ENCODE results near the gene DCC.

DCC gene

DNA sequence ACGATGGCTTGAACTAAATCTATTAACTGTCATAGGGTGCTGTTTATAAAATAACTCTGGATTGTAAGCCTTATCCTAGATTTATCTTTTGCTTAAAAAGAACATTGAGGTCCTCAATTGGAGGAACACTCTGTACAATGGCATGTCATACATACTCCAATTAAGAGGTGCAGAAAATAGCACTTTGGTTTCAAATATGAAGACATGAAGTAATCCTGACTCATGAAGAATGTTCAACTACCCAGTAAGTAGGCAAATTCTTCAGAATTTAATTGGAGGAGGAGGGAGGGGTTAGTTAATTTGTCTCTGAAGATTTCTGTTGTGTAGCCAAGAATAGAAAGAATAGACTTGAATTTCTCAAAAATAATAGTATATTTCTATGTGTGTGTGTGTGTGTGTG lies 36.1 kb downstream of the DCC start:
- H3K36me3 ChIP-seq (ENCODE audit: control insufficient read depth in 2 of 2, insufficient read depth in 2 of 2, low read length in 2 of 2), result no peaks in the 10 kb centered on the region
- H3K4me1 ChIP-seq (ENCODE audit: control insufficient read depth in 2 of 2, insufficient read depth in 2 of 2, low read length in 2 of 2), result no peaks in the 10 kb centered on the region
- no peaks in the 10 kb centered on the region for H3K27me3 ChIP-seq (ENCODE audit: control insufficient read depth in 2 of 2, insufficient read depth in 2 of 2, low read length in 2 of 2)
- H3K9me3 ChIP-seq (ENCODE audit: control insufficient read depth in 2 of 2, low read length in 2 of 2), result no peaks in the 10 kb centered on the region
- H3K27ac ChIP-seq (ENCODE audit: low read depth in 2 of 2, low read length in 2 of 2), result no peak overlapping the region
- no peak overlapping the region for H3K9ac ChIP-seq (ENCODE audit: low read depth in 1 of 2, low read length in 2 of 2)
- H3K4me3 ChIP-seq (ENCODE audit: low read length in 2 of 2), result no peak overlapping the region

DNA sequence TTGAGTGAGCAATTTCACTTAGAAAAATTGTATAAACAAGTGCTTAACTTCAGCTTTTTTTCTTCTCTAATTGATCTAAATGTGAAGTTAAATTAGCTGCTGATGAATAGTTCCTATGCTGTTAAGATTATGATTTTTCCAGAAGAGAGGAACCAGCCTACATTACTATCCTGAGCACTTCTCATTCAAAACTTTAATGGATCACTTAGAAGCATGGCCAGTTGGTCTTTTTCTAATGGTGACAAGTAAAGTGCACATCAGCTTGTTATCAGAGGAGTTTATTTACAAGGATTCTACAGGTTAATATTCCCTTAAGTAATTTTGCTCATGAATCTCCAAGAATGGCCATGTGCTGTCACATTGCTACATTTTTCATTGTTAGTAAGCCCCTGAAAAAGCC lies 37.1 kb downstream of the DCC start:
- Histone ChIP-seq H3K9me3 (ENCODE audit: control insufficient read depth in 2 of 2, low read length in 2 of 2) (no peaks in the 10 kb centered on the region), H3K4me1 (ENCODE audit: control insufficient read depth in 2 of 2, insufficient read depth in 2 of 2, low read length in 2 of 2) (no peaks in the 10 kb centered on the region), H3K27ac (ENCODE audit: low read depth in 2 of 2, low read length in 2 of 2) (no peak overlapping the region), H3K9ac (ENCODE audit: low read depth in 1 of 2, low read length in 2 of 2) (no peak overlapping the region), H3K36me3 (ENCODE audit: control insufficient read depth in 2 of 2, insufficient read depth in 2 of 2, low read length in 2 of 2) (no peaks in the 10 kb centered on the region), H3K27me3 (ENCODE audit: control insufficient read depth in 2 of 2, insufficient read depth in 2 of 2, low read length in 2 of 2) (no peaks in the 10 kb centered on the region), H3K4me3 (ENCODE audit: low read length in 2 of 2) (no peak overlapping the region)

DNA sequence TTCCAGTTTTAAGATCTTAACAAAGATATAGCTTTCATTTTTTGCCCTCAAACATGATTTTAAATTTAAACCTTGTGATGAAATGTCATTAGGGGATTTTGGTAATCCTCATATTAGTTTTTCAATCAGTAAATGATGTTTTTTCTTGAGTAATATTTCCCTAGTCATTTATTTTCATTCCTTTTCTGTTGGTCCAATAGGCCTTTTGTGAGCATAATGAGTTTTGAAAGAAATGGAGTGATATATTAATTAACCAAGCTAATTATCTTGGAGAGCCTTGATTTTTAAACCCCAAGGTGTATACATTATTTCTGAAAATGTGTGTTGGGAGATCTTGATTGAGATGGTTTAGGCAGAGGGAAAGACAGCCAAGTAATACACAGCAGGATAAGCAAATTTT lies 46.3 kb downstream of the DCC start:
- no peak overlapping the region for H3K27ac ChIP-seq (ENCODE audit: low read depth in 2 of 2, low read length in 2 of 2)
- no peaks in the 10 kb centered on the region for H3K36me3 ChIP-seq (ENCODE audit: control insufficient read depth in 2 of 2, insufficient read depth in 2 of 2, low read length in 2 of 2)
- no peaks in the 10 kb centered on the region for H3K4me1 ChIP-seq (ENCODE audit: control insufficient read depth in 2 of 2, insufficient read depth in 2 of 2, low read length in 2 of 2)
- no peaks in the 10 kb centered on the region for H3K9me3 ChIP-seq (ENCODE audit: control insufficient read depth in 2 of 2, low read length in 2 of 2)
- H3K4me3 ChIP-seq (ENCODE audit: low read length in 2 of 2), result no peak overlapping the region
- H3K27me3 ChIP-seq (ENCODE audit: control insufficient read depth in 2 of 2, insufficient read depth in 2 of 2, low read length in 2 of 2), result no peaks in the 10 kb centered on the region
- no peak overlapping the region for H3K9ac ChIP-seq (ENCODE audit: low read depth in 1 of 2, low read length in 2 of 2)

DNA sequence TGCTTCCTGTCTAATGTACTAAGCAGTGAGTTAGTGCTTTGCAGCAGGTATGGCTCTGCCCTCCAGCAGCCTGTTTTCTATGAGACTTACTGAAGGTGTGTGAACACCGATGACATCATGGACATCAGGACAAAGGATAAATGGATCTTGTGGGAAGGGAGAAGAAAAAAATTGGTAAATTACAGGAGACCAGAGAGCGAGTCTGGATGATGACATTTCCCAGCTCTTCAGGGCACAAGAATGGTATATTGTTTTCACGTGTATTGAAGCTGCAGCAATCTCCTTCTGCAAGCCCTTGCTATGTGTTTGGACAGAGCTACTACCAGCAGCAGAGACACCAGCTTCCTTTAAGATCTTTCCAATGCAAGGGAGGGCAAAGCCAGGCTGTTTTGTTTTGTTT lies 47.2 kb downstream of the DCC start:
- no peak overlapping the region for H3K4me3 ChIP-seq (ENCODE audit: low read length in 2 of 2)
- no peaks in the 10 kb centered on the region for H3K9me3 ChIP-seq (ENCODE audit: control insufficient read depth in 2 of 2, low read length in 2 of 2)
- H3K36me3 ChIP-seq (ENCODE audit: control insufficient read depth in 2 of 2, insufficient read depth in 2 of 2, low read length in 2 of 2), result no peaks in the 10 kb centered on the region
- H3K9ac ChIP-seq (ENCODE audit: low read depth in 1 of 2, low read length in 2 of 2), result no peak overlapping the region
- no peaks in the 10 kb centered on the region for H3K4me1 ChIP-seq (ENCODE audit: control insufficient read depth in 2 of 2, insufficient read depth in 2 of 2, low read length in 2 of 2)
- H3K27me3 ChIP-seq (ENCODE audit: control insufficient read depth in 2 of 2, insufficient read depth in 2 of 2, low read length in 2 of 2), result no peaks in the 10 kb centered on the region
- H3K27ac ChIP-seq (ENCODE audit: low read depth in 2 of 2, low read length in 2 of 2), result no peak overlapping the region

DNA sequence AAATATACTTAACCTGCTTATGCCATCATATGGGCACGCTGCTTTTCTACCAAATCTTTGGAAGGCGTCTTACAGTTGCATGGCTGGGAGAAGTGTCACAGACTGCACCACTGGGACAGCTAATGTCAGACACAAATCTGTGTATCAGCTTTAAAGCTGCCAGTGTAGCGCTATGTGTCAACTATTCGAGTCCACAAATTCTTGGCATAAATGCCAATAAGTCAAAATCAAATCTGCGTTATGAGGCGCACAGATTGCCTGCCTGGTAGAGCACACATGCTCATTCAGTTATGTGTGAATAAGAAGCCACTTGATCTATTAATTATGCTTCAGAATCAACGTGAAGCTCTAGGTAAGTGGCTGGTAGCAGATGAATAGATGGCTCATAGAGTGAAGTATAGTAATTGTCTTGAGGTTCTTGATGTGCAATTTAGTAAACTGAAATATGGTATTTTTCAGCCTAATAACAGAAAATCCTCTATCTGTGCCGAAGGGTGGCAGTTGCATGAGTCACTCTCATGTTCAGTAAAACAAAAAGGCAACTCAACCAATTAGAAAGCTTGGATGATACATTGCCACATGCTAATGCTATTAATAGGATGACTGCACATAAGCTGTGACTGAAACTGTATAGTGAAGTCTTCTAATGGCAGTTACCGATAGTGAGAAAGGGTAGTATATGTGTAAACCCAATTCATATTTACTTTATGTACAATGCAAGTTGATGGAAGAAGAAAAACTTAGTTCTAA lies 52.0 kb downstream of the DCC start:
- H3K4me3 ChIP-seq (ENCODE audit: low read length in 2 of 2), result no peak overlapping the region
- H3K9ac ChIP-seq (ENCODE audit: low read depth in 1 of 2, low read length in 2 of 2), result no peak overlapping the region
- H3K4me1 ChIP-seq (ENCODE audit: control insufficient read depth in 2 of 2, insufficient read depth in 2 of 2, low read length in 2 of 2), result no peaks in the 10 kb centered on the region
- no peaks in the 10 kb centered on the region for H3K9me3 ChIP-seq (ENCODE audit: control insufficient read depth in 2 of 2, low read length in 2 of 2)
- no peaks in the 10 kb centered on the region for H3K36me3 ChIP-seq (ENCODE audit: control insufficient read depth in 2 of 2, insufficient read depth in 2 of 2, low read length in 2 of 2)
- H3K27me3 ChIP-seq (ENCODE audit: control insufficient read depth in 2 of 2, insufficient read depth in 2 of 2, low read length in 2 of 2), result no peaks in the 10 kb centered on the region
- no peak overlapping the region for H3K27ac ChIP-seq (ENCODE audit: low read depth in 2 of 2, low read length in 2 of 2)

DNA sequence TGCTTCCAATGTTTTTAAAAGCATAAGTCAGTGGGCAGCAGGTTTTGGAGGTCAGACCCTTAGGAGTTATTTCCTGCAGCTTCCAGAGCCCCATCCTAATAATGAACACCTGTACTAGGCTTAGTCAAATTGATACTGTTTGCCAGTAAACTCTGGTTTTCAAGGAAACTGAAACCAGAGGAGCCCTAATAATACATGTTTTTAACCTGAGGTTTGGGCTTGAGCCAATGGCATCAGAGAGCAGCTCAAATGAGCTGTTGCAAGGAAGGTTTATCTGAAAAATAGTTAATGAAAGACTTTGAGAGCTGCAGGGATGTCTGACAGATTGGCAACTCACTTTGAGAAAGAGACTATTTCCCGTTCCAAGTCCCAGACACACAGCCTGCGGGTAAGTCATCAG lies 54.6 kb downstream of the DCC start:
- H3K36me3 ChIP-seq (ENCODE audit: control insufficient read depth in 2 of 2, insufficient read depth in 2 of 2, low read length in 2 of 2), result no peaks in the 10 kb centered on the region
- no peaks in the 10 kb centered on the region for H3K9me3 ChIP-seq (ENCODE audit: control insufficient read depth in 2 of 2, low read length in 2 of 2)
- H3K27me3 ChIP-seq (ENCODE audit: control insufficient read depth in 2 of 2, insufficient read depth in 2 of 2, low read length in 2 of 2), result no peaks in the 10 kb centered on the region
- no peak overlapping the region for H3K27ac ChIP-seq (ENCODE audit: low read depth in 2 of 2, low read length in 2 of 2)
- no peak overlapping the region for H3K4me3 ChIP-seq (ENCODE audit: low read length in 2 of 2)
- no peaks in the 10 kb centered on the region for H3K4me1 ChIP-seq (ENCODE audit: control insufficient read depth in 2 of 2, insufficient read depth in 2 of 2, low read length in 2 of 2)
- no peak overlapping the region for H3K9ac ChIP-seq (ENCODE audit: low read depth in 1 of 2, low read length in 2 of 2)

DNA sequence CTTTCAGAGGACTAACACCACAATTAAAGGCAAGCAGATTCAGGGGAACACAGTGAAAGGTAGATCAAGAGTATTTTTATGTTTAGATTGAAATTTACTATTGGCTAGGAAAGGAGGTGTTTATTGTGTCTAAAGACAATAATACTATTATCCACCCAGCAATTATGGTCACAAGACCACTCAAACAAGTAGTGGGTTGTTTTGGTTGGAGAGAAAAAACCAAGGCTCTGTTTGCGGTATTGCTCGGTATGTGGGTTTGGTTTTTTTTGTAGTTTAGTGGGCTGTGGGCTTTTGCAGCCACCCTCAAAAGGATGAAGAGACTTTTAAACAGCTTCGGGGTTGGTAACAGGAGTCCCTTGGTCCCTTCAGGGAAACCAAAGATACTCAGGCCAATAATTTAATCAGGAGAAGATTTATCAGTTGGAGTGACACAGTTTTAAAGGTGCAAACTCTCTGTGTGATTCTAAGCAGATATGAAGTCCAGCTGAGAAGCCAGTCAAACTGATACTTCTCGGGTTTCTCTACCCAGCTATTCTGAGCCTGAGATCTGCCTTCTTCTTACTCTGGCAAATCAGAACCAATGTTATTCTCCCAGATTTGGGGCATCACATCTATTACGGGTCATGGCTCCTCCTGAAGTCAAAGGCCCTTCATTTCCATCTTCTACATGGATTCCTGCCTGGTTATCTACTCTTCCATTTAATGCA lies 55.3 kb downstream of the DCC start:
- H3K27ac ChIP-seq (ENCODE audit: low read depth in 2 of 2, low read length in 2 of 2), result no peak overlapping the region

DNA sequence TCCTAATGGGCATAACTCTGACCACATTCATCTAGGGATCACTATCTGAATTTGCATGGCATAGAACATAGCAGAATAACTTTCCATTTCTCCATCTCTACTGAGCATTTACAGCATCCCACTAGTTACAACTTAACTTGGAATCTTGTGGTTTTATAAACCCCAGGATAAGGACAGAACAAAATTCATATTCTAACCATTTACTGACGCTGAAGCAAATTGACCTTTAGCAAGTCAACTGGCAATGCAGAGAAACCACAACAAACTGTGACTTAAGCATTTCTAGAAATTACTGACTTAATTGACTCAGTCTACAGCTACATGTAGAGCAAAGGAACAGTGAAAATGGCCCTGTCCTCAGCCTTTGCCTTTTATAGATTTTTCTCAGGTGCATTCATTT lies 61.2 kb downstream of the DCC start:
- H3K9me3 ChIP-seq (ENCODE audit: control insufficient read depth in 2 of 2, low read length in 2 of 2), result no peaks in the 10 kb centered on the region
- H3K4me3 ChIP-seq (ENCODE audit: low read length in 2 of 2), result no peak overlapping the region

More for the DNA sequence above, 55.3 kb downstream of the DCC start:
- H3K4me3 ChIP-seq (ENCODE audit: low read length in 2 of 2), result no peak overlapping the region
- H3K9ac ChIP-seq (ENCODE audit: low read depth in 1 of 2, low read length in 2 of 2), result no peak overlapping the region
- no peaks in the 10 kb centered on the region for H3K9me3 ChIP-seq (ENCODE audit: control insufficient read depth in 2 of 2, low read length in 2 of 2)
- H3K27me3 ChIP-seq (ENCODE audit: control insufficient read depth in 2 of 2, insufficient read depth in 2 of 2, low read length in 2 of 2), result no peaks in the 10 kb centered on the region
- H3K4me1 ChIP-seq (ENCODE audit: control insufficient read depth in 2 of 2, insufficient read depth in 2 of 2, low read length in 2 of 2), result no peaks in the 10 kb centered on the region
- H3K36me3 ChIP-seq (ENCODE audit: control insufficient read depth in 2 of 2, insufficient read depth in 2 of 2, low read length in 2 of 2), result no peaks in the 10 kb centered on the region

DNA sequence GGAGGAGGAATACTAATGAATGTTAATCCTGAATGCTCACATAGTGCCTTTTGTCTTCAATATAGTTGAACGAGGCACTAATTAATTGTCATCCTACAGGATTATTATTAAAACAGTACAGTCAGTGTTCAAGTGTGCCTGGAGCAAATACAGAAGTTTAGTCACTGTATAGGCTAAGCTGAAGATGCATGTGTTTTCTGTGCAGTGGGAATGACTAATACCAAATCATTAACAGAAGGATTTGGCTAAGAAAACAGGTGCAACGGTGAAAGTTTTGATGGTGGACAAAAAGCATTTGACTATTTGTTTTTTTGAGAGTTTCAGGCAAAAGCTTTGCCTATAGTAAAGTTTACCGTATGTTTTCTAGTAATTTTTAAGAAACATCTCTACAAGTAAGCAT lies 62.8 kb downstream of the DCC start:
- Histone ChIP-seq H3K4me3 (ENCODE audit: low read length in 2 of 2) (no peak overlapping the region), H3K9me3 (ENCODE audit: control insufficient read depth in 2 of 2, low read length in 2 of 2) (no peaks in the 10 kb centered on the region), H3K36me3 (ENCODE audit: control insufficient read depth in 2 of 2, insufficient read depth in 2 of 2, low read length in 2 of 2) (no peaks in the 10 kb centered on the region), H3K4me1 (ENCODE audit: control insufficient read depth in 2 of 2, insufficient read depth in 2 of 2, low read length in 2 of 2) (no peaks in the 10 kb centered on the region), H3K27me3 (ENCODE audit: control insufficient read depth in 2 of 2, insufficient read depth in 2 of 2, low read length in 2 of 2) (no peaks in the 10 kb centered on the region), H3K27ac (ENCODE audit: low read depth in 2 of 2, low read length in 2 of 2) (no peak overlapping the region), H3K9ac (ENCODE audit: low read depth in 1 of 2, low read length in 2 of 2) (no peak overlapping the region)

More for the DNA sequence above, 61.2 kb downstream of the DCC start:
- Histone ChIP-seq H3K9ac (ENCODE audit: low read depth in 1 of 2, low read length in 2 of 2) (no peak overlapping the region), H3K36me3 (ENCODE audit: control insufficient read depth in 2 of 2, insufficient read depth in 2 of 2, low read length in 2 of 2) (no peaks in the 10 kb centered on the region), H3K27ac (ENCODE audit: low read depth in 2 of 2, low read length in 2 of 2) (no peak overlapping the region), H3K4me1 (ENCODE audit: control insufficient read depth in 2 of 2, insufficient read depth in 2 of 2, low read length in 2 of 2) (no peaks in the 10 kb centered on the region), H3K27me3 (ENCODE audit: control insufficient read depth in 2 of 2, insufficient read depth in 2 of 2, low read length in 2 of 2) (no peaks in the 10 kb centered on the region)

DNA sequence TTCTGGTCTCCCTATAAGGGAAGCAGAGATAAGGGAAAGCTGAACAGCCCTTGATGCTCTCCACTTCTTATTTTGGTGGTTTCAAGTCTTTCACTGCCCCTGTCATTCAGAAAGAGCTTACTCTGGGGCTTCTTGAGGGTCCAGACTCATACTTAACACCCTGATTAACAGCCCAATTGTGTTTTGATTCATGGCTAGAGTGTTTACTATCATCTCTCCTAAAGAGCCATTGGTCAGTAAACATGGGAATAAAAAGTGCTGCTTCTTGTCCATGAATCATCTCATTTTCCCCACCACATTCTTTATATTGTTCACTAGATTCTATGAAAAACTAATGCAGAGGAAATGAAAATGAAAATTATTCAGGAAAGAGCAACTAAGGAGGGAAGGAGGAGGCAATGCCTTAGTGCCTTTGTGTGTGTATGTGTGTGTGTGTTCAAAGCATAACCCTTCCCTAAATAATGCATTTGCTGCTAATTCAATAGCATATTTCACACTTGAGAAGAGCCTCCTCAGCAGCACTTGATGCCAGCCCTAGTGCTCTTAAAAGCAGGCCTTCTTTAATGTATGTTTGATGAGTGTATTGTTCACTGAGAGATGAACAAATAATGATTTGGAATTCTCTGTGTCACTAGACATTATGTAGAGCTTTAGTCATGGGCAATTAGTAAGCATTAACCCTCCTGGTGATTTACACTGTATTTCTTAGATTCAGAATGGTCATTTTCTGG lies 63.5 kb downstream of the DCC start:
- Histone ChIP-seq H3K9ac (ENCODE audit: low read depth in 1 of 2, low read length in 2 of 2) (no peak overlapping the region), H3K36me3 (ENCODE audit: control insufficient read depth in 2 of 2, insufficient read depth in 2 of 2, low read length in 2 of 2) (no peaks in the 10 kb centered on the region), H3K27me3 (ENCODE audit: control insufficient read depth in 2 of 2, insufficient read depth in 2 of 2, low read length in 2 of 2) (no peaks in the 10 kb centered on the region), H3K9me3 (ENCODE audit: control insufficient read depth in 2 of 2, low read length in 2 of 2) (no peaks in the 10 kb centered on the region), H3K4me1 (ENCODE audit: control insufficient read depth in 2 of 2, insufficient read depth in 2 of 2, low read length in 2 of 2) (no peaks in the 10 kb centered on the region), H3K4me3 (ENCODE audit: low read length in 2 of 2) (no peak overlapping the region), H3K27ac (ENCODE audit: low read depth in 2 of 2, low read length in 2 of 2) (no peak overlapping the region)
